GM12864 (cell line): Measurements from ENCODE around the gene IBA57.
"Not testable (repeated sequence)": the region's sequence is repeated elsewhere in the genome, so short reads cannot be mapped to it uniquely, and the experiment has no call there.

Experiments used
- DNase-seq: peaks from one replicate; pipeline ENCODE4 v3.0.0-alpha.2; 2011; ENCODE audit warnings: low read depth
- H3K4me3 ChIP-seq: 2 replicates; pipeline ENCODE4 v1.5.1; 2011; ENCODE audit warnings: mild to moderate bottlenecking, low read depth, low read length, control low read depth
- TF ChIP-seq, protein P1 (sequence below): IDR thresholded peaks from 2 replicates; pipeline ENCODE4 v1.5.1; 2011; ENCODE audit warnings: low read depth, mild to moderate bottlenecking, moderate library complexity, low read length, control low read depth, inconsistent platforms; ENCODE audit errors: missing control alignments

Gene IBA57

GRCh38 chr1:228216371-228217320, 51.0 kb downstream of the IBA57 start:
- TF ChIP-seq, protein P1, sequence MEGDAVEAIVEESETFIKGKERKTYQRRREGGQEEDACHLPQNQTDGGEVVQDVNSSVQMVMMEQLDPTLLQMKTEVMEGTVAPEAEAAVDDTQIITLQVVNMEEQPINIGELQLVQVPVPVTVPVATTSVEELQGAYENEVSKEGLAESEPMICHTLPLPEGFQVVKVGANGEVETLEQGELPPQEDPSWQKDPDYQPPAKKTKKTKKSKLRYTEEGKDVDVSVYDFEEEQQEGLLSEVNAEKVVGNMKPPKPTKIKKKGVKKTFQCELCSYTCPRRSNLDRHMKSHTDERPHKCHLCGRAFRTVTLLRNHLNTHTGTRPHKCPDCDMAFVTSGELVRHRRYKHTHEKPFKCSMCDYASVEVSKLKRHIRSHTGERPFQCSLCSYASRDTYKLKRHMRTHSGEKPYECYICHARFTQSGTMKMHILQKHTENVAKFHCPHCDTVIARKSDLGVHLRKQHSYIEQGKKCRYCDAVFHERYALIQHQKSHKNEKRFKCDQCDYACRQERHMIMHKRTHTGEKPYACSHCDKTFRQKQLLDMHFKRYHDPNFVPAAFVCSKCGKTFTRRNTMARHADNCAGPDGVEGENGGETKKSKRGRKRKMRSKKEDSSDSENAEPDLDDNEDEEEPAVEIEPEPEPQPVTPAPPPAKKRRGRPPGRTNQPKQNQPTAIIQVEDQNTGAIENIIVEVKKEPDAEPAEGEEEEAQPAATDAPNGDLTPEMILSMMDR = no peak
- H3K4me3 ChIP-seq = no peak overlapping the region
- no peak for DNase-seq

GRCh38 chr1:228217551-228218344, 52.1 kb downstream of the IBA57 start:
- TF ChIP-seq, protein P1 = no peak
- no peak for DNase-seq
- no peak overlapping the region for H3K4me3 ChIP-seq

DNA sequence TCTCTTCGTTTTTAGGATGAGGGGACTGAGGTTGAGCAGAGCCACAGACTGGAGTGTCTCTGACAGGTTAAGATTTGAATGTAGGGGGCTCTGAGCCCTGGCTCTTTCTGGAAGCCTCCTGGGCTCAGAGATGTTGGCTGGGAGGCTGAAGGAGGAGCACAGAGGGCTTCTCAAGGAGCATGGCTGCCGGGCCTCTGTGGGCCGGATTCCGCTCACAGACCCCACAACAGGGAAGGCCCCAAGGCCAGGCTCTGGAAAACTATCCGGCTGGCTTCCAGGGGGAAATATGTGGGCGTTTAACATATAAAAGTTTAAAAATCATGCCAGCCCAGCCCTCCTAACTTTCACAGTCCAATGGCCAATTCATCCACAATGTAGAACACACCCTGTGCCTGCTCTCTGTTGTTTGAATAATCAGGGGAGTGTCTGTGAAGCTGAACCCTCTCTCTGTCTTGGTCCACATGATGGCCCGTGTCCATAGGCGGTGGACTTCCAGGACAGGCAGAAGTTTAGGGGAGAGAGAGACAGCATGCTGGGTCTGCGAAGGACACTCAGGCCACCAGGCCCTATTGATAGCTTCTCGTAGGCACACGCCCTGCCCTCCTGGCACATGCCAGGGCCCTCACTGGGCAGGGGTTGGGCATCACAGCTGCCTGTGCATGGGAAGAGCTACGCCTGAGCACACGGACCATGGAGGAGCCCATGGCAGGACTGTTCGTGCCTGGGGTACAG, 53.1 kb downstream of the IBA57 start:
- TF ChIP-seq, protein P1 = no peak
- no peak for DNase-seq

GRCh38 chr1:228219245-228219961, 53.8 kb downstream of the IBA57 start:
- TF ChIP-seq, protein P1 = no peak
- H3K4me3 ChIP-seq = no peak overlapping the region
- DNase-seq = no peak

More for the DNA sequence above, 53.1 kb downstream of the IBA57 start:
- no peak overlapping the region for H3K4me3 ChIP-seq

DNA sequence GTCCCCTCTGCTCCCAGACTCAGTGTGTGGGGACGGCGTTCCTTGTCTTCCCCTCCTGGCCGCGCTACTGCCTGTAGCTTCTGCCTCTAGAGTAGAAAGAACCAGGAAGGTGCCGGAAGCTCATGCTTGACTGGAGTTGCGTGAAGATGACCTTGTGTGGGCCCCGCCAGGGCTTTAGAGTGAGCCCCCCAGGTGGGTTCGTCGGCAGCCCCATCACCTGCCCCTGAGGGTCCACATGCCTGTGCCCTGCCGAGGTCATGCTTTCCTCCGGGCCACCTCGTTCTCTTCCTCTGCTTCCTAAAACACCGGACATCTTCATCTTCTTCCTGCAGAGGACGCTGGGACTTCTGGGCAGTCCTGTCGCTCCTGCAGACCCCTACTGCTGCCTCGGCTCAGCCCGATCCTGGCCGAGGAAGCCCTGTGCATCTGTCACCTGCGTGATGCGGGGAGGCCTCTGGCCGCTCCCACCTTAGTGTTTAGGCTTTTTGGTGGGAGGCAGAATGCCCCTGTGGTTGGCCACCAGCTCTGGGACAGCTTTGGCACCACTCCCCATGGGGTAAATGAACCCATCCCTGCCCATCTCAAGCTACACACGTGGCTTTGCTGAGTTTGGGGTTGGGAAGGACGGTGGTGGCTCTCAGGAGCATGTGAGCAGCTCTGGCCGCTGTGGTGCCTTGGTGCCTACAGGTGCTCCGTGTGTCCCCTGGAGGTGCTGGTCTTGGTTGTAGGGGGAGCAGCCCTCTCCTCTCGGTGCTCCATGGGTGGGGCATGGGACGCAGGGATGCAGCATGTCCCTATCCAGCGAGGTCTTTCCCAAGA, 54.6 kb downstream of the IBA57 start:
- H3K4me3 ChIP-seq = no peak overlapping the region
- no peak for DNase-seq
- TF ChIP-seq, protein P1 = no peak

DNA sequence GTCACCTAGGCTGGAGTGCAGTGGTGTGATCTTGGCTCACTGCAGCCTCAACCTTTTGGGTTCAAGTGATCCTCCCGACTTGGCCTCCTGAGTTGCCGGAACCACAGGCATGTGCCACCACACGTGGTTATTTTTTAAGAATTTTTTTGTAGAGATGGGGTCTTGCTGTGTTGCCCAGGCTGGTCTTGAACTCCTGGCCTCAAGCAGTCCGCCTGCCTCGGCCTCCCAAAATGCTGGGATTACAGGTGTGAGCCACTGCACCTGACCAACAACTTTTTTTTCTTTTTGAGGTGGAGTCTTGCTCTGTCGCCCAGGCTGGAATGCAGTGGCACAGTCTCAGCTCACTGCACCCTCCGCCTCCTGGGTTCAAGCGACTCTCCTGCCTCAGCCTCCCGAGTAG, 55.5 kb downstream of the IBA57 start:
- DNase-seq = not testable (repeated sequence)

More for the DNA sequence above, 55.5 kb downstream of the IBA57 start:
- not testable (repeated sequence) for H3K4me3 ChIP-seq
